WI38 (cell line): ENCODE measurements around the gene MED7.

ENCODE experiments used
- H3K4me3 ChIP-seq: 2 replicates; pipeline ENCODE4 v1.5.1; 2011; ENCODE audit warnings: low read depth, mild to moderate bottlenecking, control low read depth, low read length
- TF ChIP-seq, protein P1 (sequence below): IDR thresholded peaks from 2 replicates; pipeline ENCODE4 v1.5.1; 2012; ENCODE audit warnings: low read depth, mild to moderate bottlenecking, control low read depth, low read length

The MED7 gene

DNA sequence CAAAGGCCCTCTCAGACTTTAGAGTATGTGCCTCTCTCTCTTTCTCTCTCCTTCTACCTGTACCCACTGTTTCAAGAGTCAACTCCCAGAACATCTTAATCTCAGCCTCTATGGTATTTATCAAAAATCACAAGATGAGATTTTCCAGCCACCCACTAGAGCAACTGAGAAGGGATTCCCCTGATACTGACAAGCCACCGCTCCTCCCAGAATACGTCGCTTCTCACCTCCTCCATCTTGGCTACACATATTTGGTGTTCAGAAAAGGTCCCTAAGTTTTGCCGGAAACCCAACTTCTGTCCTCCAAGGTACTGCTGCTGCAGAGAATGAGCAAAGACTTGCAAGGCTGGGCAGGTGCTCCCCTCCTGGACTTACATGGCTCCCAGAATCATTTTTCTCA, 17.3 kb upstream of the MED7 start:
- TF ChIP-seq, protein P1, sequence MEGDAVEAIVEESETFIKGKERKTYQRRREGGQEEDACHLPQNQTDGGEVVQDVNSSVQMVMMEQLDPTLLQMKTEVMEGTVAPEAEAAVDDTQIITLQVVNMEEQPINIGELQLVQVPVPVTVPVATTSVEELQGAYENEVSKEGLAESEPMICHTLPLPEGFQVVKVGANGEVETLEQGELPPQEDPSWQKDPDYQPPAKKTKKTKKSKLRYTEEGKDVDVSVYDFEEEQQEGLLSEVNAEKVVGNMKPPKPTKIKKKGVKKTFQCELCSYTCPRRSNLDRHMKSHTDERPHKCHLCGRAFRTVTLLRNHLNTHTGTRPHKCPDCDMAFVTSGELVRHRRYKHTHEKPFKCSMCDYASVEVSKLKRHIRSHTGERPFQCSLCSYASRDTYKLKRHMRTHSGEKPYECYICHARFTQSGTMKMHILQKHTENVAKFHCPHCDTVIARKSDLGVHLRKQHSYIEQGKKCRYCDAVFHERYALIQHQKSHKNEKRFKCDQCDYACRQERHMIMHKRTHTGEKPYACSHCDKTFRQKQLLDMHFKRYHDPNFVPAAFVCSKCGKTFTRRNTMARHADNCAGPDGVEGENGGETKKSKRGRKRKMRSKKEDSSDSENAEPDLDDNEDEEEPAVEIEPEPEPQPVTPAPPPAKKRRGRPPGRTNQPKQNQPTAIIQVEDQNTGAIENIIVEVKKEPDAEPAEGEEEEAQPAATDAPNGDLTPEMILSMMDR, result no peak
- H3K4me3 ChIP-seq, result no peak overlapping the region

DNA sequence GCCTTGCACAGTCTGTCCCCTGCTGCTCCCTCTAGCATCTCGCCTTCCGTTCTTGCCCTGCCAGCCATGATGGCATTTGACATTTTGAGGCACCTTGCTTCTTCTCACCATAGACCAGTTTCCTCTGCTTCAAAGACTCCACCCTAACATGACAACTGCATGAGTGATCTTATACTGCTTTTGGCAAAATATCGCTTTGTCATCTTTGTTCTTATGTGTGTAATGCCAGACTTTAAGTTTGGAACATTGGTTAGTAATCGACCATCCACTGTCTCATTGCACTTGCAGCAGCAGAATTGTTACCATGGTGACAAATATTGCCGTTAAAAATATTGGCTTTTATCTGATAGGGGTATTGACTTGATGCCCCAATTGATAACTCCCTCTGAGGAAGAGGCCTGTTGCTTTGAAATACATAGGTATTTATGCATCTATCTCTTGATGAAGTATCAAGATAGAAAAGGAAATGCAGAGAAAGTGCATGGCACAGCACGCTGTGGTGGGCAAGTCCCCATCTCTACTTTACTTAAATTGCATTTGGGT, 16.6 kb upstream of the MED7 start:
- TF ChIP-seq, protein P1, result no peak
- H3K4me3 ChIP-seq, result no peak overlapping the region

DNA sequence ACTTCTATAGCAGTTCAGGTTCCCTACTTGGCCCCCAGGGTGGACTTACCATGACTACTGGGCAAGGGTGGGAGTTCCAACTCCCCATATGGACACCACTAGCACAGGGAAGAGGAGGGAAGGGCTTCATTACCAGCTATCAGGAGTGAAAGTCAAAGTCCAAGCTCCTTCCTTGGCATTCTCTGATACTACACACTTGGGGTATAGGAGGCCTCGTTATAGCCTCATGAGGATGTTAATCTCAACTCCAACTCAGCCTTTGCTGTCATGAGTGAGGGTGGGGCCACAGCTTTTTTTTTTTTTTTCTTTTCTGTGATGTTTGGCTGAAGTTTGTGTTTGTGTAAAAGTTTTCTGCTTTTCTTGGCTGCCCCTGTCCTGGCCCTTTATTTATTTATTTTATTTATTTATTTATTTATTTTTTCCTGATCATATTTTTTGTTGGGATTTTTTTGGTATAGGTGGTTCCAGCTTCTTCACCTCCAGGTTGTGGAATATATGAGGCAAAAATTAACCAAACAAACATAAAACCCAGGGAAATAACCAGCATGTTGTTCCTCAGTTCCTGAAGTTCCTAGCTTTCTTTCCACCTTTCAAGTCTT, 14.7 kb upstream of the MED7 start:
- no peak overlapping the region for H3K4me3 ChIP-seq
- TF ChIP-seq, protein P1, result no peak

DNA sequence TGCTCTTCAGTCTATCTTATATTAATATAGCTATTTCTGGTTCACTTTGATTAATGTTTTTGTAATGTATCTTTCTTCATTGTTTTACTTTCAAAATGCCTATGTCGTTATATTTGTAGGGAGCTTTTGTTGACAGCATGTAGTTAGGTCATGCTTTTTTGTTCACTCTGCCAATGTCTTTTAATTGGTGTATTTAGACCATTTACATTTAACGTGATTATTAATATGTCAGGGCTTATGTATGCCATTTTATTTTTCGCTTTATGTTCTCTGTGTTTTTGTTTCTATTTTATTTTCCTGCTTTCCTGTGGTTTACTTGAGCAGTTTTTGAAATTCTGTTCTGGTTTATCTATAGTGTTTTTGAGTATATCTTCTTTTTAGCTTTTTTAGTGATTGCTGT, 12.6 kb upstream of the MED7 start:
- TF ChIP-seq, protein P1, result no peak
- no peak overlapping the region for H3K4me3 ChIP-seq

DNA sequence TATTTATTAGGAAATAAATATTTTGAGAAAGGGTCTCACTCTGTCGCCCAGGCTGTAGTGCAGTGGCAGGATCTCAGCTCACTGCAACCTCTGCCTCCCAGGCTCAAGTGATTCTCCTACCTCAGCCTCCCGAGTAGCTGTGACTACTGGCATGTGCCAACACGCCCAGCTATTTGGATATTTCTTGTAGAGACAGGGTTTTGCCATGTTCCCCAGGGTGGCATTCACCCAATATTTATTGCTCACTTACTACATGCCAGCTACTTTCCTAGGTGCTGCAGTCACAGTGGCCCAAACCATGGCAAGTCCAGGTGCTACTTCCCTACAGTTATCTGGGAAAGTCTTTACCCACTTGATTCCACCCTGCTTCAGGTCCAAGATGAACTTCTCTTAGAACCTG, 8.3 kb upstream of the MED7 start:
- TF ChIP-seq, protein P1, result no peak
- H3K4me3 ChIP-seq, result no peak overlapping the region

DNA sequence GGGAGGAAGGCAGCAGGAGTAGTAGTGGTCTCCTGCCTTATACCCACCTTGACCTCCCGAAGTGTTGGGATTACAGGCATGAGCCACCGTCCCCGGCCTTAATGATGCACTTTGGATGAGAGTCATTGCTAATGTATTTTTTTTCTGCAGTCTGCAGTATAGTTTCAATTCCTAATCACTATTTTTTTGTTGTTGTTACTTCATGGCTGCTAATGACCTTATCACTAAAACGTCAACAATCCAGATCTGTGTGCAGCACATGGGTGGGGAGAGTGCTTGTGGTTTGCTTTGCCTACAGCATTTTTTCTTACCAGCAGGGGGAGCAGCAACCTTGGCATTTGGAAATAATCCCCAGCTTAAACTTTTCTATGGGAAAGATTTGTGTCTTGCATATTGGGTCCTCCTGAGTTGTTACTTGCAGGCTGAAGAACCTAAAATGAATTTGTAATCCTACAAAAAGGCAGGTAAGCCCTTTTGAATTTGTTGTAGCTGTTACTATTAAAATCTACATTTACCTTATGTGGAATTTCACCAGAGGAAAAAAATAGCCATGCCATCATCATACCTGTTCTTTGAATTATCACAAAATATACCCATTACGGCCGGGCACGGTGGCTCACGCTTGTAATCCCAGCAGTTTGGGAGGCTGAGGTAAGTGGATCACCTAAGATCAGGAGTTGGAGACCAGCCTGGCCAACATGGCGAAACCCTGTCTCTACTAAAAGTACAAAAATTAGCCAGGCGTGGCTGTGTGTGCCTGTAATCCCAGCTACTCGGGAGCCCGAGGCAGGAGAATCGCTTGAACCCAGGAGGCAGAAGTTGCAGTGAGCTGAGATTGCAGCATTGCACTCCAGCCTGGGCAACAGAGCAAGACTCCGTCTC, 6.3 kb upstream of the MED7 start:
- TF ChIP-seq, protein P1, result peak; percentile 77
- no peak overlapping the region for H3K4me3 ChIP-seq
